Cerebellar nuclear complex (tissue), 1 donor: ENCODE results near the gene EIF5A2.
"Not testable (repeated sequence)": the region's sequence is repeated elsewhere in the genome, so short reads cannot be mapped to it uniquely, and the experiment has no call there.

Source experiments
- DNase-seq, 2 experiments: peaks; one replicate each; lab custom pipeline; 2025; lab: John Stamatoyannopoulos, UW

Gene EIF5A2

DNA sequence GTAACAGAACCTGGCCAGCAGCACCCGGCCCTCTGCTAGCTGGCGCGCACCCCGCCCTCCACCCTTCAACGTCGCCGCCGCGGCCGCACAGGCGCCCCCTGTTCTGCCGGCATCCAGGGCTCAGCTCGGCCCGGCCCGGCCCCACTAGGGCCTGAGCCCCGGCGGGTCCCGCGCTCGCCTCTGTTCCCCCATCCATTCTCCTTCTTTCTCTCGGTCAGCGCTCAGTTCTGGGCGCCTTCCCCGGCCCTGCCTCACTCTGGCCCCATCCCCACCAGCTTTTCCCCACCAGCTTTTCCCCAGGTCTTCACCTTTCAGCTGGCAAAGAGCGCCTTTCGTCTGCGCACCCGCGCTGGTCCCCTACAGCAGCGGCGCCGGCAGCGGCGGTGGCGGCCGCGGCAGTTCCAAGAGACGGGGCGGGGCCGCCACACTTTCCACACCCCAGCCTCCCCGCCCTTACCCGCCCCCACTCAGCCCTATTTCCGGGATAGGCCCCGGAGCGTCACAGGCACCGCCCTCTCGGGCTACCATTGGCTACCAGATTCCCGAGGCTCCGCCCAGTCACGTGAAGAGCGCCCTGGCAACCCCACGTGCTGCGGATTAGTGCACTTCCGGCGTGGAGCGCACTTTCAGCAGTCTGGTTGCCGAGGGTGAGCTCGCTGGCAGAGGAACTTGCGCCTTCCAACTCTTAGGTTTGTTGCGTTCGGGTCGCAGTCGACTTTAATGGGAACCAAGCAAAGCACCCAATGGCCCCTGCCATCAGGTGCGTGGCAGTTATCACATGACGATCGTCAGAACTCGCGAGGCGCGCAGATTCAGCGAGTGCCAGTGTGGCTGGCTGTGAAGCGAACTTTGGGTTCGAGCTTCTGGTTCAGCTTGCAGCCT, at the start of gene EIF5A2:
EIF5A2 (minus strand) TSS at position 403 of the 882 bp plus-strand sequence. CDS start 831 bp downstream, outside the sequence.
- no peak for DNase-seq

DNA sequence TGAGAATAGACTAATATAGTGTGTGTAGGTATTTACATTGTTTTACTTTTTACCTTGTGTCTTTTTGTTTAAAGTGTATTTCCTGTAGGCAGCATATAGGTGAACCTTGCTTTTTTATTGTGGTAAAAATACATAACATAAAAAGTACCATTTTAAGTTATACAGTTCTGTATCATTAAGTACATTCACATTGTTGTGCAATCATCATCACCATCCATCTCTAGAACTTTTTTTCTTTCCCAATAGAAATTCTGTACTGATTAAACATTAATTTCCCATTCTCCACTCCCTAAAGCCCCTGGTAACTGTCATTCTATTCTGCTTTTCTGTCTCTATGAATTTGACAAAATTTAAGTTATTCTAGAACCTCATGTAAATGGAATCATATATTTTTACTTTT, 48.2 kb upstream of the EIF5A2 start:
- DNase-seq = no peak

DNA sequence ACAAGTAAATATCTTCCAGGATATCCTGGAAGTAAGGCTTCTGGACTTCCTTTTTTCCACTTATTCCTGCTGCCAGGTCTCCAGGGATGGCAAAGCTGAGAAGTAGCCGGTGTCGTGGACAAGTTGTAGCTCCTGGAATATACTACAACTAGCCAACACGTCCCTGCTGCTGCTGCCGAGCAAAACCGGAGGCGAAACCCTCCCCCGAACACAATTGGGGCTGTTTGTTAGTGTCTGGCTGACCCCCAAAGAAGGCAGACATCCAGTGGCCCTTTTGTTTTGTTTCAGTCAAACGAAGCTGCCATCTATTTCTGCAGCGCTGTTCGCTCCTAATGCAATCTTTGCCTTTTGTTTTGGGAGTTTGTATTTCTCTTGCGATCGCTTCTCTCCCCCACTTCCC, 45.3 kb upstream of the EIF5A2 start:
- no peak for DNase-seq

DNA sequence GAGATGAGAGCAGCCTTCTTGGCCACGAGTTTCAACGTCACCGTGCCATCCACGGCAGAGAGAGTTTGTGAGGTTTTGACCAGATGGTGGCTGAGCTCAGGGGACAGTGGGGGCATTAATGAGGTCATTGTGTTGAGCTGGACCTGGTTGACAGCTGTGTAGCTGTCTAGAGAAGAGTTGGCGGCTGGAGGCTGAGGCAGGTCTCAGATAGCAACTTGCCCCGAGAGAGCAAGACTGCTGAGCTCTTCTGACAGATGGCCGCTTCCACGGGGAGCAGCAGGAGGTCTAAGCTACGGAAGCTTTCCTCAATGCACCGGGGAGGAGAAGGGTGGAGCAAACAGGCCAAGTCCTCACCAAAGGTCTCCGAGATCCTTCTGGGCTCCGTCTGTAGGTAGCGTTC, 44.8 kb upstream of the EIF5A2 start:
- DNase-seq = no peak

DNA sequence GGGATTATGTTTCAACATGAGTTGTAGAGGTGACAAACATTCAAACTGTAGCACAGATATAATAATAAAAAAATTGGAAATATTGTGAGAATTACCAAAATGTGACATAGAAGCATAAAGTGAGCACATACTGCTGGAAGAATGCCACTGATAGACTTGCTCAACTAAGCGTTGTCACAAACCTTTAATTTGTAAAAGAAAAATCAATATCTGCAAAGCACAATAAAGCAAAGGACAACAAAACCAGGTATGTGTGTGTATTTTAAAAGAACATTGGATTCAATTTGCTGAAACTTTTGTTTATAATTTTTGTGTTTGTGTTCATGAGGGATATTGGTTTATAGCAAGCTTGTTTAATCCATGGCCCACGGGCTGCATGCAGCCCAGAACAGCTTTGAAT, 40.8 kb upstream of the EIF5A2 start:
- no peak for DNase-seq

DNA sequence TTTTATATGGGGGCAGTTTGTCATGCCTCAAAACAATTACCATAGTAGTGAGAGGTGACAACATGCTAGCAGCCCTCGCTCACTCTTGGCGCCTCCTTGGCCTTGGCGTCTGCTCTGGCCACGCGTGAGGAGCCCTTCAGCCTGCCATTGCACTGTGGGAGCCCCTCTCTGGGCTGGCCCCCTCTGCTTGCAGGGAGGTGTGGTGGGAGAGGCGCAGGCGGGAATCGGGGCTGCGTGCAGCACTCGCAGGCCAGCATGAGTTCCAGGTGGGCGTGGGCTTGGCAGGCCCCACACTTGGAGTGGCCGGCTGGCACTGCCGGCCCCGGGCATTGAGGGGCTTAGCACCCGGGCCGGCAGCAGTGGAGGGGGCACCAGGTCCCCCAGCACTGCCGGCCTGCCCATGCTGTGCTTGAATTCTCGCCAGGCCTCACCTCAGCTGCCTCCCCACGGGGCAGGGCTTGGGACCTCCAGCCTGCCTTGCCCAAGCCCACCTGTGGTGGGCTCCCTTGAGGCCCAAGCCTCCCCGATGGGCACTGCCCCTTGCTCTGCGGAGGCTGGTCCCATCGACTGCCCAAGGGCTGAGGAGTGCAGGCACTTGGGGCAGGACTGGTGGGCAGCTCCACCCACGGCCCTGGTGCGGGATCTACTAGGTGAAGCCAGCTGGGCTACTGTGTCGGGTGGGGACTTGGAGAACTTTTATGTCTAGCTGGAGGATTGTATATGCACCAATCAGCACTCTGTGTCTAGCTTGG, 38.8 kb upstream of the EIF5A2 start:
- DNase-seq = no peak

DNA sequence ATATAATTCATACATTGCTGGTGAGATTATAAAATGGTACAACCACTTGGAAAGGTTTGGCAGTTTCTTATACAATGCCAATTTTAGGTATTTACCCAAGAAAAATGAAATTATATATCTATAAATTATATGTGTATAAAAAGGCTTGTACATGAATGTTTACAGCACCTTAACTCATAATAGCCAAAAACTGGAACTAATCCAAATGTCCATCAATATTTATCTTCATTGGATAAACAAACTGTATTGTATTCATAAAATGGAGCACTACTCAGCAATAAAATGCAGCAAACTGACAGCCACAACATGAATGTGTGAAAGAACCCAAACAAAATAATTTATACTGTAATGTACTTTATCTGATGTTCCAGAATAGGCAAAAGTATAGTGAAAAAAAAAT, 33.6 kb upstream of the EIF5A2 start:
- DNase-seq = no peak

DNA sequence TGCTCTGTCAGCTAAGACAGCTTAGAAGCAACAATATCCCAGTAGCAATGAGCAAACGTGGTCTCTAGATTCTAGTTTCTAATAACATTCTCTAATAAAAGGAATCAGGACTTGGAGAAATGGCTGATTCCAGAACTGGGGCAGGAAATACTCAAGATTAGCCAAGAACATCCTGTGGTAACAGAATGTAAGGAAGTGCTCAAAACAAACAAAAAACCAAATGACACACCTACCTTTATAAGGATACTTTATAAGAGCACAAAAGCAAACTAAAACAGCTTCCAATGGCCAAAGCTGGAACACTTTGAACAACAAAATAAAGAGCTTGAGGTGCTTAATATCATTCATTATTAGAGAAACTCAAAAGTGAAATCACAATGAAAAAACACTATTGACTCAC, 33.1 kb upstream of the EIF5A2 start:
- no peak for DNase-seq

DNA sequence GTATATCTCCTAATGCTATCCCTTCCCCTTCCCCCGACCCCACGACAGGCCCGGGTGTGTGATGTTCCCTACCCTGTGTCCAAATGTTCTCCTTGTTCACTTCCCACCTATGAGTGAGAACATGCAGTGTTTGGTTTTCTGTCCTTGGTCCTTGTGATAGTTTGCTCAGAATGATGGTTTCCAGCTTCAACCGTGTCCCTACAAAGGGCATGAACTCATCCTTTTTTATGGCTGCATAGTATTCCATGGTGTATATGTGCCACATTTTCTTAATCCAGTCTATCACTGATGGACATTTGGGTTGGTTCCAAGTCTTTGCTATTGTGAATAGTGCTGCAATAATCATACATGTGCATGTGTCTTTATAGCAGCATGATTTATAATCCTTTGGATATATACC, 24.6 kb upstream of the EIF5A2 start:
- not testable (repeated sequence) for DNase-seq

DNA sequence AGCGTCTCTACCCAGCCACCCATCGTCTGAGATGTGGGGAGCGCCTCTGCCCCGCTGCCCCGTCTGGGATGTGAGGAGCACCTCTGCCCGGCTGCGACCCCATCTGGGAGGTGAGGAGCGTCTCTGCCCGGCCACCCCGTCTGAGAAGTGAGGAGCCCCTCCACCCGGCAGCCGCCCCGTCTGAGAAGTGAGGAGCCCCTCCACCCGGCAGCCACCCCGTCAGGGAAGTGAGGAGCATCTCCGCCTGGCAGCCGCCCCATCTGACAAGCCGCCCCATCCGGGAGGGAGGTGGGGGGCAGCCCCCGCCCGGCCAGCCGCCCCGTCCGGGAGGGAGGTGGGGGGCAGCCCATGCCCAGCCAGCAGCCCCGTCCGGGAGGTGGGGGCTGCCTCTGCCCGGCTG, 15.1 kb upstream of the EIF5A2 start:
- DNase-seq = not testable (repeated sequence)

DNA sequence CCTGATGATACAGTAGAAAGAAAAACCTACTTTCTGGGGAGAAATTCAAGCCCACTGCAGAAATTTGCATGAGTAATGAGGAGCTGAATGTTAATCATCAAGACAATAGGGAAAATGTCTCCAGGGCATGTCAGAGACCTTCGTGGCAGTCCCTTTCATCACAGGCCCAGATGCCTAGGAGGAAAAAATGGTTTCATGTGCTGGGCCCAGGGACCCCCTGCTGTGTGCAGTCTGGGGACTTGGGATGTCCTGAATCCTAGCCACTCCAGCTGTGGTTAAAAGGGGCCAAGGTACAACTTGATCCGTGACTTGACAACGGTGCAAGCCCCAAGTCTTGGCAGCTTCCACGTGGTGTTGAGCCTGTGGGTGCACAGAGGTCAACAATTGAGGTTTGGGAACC, 10.3 kb upstream of the EIF5A2 start:
- no peak for DNase-seq

DNA sequence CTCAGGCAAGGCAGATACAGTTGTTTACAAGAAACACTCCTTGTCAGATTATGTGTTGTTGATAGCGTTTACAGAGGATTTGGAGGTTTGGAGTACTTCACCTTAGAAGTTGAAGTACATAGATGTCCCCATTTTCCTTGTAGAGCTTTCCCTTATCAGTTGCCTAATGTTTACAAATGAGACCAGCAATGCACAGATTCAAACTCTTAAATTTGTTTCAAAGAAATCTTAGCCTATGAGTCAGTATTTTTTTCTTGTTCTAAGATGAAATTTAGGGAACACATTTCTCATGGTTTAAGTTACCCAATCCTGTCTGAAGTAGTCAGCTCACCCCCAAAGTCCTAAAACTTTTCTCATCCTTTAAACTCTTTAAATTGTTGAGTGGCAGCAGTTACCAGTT, 6.3 kb upstream of the EIF5A2 start:
- no peak for DNase-seq

DNA sequence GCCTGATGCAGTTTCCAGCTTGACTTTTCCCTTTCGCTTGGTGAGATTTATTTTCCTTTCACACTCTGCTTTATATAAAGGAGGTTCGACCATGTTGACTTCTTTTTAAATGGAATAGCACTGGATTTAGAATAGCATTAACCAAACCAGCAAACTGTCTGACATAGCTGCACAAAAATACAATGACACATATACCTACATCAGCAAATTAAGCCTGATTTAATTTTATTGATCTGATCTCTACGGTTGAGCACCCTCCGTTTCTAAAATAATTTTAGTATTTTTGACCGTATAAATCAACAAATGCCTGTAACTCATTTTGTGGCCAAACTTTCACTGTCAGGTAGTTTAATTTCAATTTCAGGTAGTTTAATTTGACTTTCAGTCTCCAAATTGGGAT, 5.8 kb upstream of the EIF5A2 start:
- DNase-seq = no peak

DNA sequence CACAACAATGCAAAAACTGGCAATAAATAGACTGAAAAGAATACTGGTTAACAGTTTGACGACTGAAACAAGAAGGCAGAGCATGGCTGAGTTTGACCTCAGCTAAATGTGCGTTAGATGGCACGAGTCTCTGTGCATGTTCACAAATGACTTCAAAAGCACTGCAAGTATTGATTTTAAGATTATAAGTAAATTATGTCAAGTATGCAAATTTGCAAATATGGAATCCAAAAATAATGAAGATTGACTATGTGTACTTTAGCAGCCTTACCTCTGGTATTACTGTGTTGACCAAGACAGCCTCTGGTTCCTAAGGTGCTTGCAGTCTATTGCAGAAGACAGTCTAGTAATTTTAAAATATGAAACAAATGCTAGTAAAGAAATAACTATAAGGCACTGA, 2.6 kb upstream of the EIF5A2 start:
- no peak for DNase-seq

DNA sequence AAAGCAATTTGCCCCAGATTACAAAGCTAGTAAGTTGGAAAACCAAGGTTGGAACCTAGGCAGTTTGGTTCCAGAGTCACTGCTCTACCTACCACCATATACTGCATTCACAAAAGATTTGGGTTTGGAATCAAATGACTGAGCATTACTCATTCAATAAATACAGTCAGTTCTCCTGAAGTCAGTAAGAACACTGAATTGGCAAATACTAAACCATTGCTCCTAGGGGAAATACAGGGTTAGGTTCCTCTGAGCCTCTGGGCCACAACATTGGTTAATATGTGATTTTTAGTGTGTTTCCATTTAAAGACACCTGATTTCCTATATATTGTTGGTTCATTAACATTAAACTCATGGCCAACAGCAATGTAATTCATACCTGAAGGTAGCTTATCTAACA, 2.1 kb upstream of the EIF5A2 start:
- DNase-seq = no peak

DNA sequence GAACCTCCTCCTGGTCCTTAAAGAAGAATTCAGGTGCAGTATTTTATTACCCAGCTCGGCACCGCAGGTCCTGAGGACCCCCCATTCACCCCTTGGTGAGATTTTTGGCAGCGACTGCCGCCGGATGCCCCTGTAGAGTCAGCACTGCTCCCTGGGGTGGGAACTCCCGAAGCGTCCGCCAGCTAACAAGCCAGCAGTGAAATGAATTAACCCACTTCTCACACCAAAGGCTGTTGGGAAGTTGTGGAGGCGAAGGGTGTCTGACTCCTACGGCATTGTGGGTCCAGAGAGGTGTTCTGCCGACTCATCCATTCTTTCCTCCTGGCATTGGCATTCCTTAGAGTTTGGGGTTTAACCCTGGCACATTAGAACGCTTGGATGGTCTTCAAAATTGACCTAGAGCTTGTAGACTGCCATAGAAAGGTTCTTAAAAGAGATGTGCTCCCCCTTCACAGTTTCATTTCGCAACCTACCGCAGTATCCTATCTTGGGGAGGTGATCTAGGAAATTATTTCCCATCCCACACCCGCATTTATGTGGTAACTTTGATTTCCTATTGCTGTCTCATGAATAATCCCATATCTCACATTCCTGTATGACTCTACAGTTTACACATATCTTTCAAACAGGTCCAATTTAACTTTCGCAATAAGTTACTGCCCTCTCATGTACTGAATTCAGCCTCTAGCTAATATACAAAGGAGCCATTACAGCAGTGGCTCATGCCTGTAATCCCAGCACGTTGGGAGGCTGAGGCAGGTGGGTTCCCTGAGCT, 879 bp upstream of the EIF5A2 start:
- no peak for DNase-seq

DNA sequence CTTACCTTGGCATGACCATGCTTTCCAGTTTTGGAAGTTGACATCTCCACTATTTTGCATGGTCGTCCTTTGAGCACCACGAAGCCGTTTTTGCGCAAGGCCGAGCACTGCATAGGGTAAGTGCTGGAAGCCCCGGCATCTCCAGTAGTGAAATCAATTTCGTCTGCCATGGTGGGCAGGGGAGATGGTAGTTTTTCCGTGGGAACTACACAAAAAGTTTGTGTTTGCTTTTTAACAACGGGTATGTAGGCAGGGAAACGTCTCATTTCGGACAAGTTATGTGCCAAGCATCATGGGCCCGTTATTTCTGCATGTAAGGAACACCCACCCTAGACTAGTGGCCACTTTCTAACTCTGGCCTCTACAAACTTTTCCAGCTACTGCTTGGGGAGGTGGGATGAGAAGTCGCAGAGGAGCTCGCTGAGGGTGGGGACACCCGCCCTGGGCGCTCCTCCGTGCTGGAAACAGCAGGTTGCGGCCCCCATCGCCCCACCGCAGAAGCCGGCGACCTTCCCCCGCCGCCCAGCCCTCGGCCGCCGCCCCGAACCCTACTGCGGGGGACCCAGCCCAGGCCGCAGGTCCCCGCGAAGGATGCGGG, 701 bp downstream of the EIF5A2 start:
- DNase-seq = no peak

DNA sequence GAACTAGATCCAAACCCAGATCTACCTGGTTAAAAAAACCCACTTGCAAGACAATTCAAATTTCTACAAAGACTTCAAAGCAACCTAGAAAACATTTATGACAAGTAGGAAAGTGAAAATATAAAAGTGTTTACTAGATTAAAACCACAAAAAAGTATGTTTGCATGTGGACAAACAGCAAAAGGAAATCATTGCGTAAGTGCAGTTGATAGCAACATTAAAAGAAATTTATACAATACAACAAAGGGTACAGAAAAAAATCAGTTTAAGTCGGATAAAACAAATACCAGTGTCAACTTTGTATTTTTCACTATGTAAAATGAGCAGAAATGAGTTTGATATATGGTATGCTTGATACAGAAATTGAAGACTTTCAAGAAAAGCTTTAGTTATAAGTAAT, 2.6 kb downstream of the EIF5A2 start:
- DNase-seq = no peak

DNA sequence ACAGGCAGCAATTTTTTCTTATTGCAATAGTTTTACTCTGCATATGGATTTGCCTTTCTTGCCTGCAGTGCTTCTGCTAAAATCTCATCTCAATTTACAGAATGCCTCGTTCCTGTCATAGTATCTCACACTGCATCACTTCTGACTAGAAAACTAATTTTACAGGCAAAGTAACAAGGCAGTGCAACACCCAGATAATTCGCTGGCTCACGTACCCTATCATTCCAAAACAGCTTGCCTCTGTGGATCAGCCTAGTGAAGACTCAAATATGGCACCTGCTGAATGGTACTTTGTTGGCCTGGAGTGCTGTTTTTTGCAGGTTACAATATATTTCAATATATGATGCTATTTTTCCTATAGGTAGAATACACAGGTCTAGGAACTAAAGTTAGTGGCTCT, 5.3 kb downstream of the EIF5A2 start:
- no peak for DNase-seq

DNA sequence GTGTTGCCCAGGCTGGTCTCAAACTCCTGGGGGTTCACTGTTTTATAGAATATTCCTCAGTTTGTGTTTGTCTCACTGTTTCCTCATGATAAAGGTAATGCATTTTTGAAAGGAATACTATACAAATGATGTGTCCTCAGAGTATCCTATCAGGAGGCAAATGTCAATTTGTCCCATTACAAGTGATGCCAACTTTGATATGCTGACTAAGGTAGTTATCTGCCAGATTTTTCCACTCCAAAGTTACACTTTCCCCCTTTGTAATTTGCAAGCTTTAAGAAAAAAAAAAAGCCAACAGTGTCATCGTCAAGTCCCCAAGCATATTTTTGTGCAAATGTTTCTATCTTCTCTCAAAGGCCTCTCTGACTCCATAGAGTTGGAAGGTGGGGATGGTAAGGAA, 9.0 kb downstream of the EIF5A2 start:
- no peak for DNase-seq

DNA sequence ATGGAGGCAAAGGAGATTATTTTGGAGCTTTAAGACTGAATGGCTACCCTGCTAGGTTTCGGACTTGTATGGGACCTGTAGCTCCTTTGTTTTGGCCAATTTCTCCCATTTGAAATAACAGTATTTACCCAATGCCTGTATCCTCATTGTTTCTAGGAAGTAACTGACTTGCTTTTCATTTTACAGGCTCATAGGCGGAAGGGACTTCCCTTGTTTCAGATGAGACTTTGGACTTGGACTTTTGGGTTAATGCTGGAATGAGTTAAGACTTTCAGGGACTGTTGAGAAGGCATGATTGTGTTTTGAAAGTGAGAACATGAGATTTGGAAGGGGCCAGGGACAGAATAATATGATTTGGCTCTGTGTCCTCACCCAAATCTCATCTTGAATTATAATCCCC, 10.5 kb downstream of the EIF5A2 start:
- no peak for DNase-seq

DNA sequence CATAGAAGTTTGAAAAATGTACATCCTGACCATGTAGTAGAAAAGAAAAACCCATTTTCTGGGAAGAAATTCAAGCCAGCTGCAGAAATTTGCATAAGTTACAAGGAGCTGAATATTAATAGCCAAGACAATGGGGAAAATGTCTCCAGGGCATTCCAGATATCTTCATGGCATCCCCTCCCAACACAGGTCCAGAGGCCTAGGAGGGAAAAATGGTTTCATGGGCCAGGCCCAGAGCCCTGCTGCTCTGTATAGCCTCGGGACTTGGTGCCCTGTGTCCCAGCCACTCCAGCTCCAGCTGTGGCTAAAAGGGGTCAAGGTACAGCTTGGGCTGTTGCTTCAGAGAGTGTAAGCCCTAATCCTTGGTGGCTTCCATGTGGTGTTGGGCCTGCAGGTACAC, 11.2 kb downstream of the EIF5A2 start:
- not testable (repeated sequence) for DNase-seq
